Aorta (tissue), 5 donors: Measurements from ENCODE around the gene POMP. TPM values are rescaled to one million over a fixed set of nuclear protein-coding genes. Genes with fewer than 3 reads are reported as not detected.
A peak's percentile ranks its signal among the peaks of the same experiment; 100 is the strongest.

Experiments
- ATAC-seq: fragments of 200-7000 bp; cut with Tn5 transposase; one replicate; pipeline ENCODE4 v1.9.1; 2022; ENCODE audit warnings: moderate library complexity; ENCODE audit not compliant: low FRiP score
- DNase-seq, 2 donors: peaks; one replicate each; pipeline ENCODE4 v3.0.0-alpha.2; 2020
- H3K27ac ChIP-seq, 2 donors: one replicate each; pipeline ENCODE4 v1.5.1; 2013; ENCODE audit warnings: low read length in 2 of 2, mild to moderate bottlenecking in 2 of 2, moderate library complexity in 2 of 2, control low read depth in 1 of 2, inconsistent platforms in 1 of 2, low read depth in 1 of 2
- H3K27me3 ChIP-seq, 2 donors: one replicate each; pipeline ENCODE4 v1.6.1; 2013; ENCODE audit warnings: control low read depth in 1 of 2, low read length in 1 of 2, mild to moderate bottlenecking in 1 of 2, moderate library complexity in 1 of 2; ENCODE audit not compliant: insufficient read depth in 2 of 2, control insufficient read depth in 1 of 2
- H3K36me3 ChIP-seq, 2 donors: one replicate each; pipeline ENCODE4 v1.6.1; 2013; ENCODE audit warnings: control low read depth in 1 of 2, low read length in 1 of 2, mild to moderate bottlenecking in 1 of 2; ENCODE audit not compliant: insufficient read depth in 2 of 2, control insufficient read depth in 1 of 2
- H3K4me1 ChIP-seq, 2 donors: one replicate each; pipeline ENCODE4 v1.6.1; 2013; ENCODE audit warnings: low read length in 2 of 2, control low read depth in 1 of 2, mild to moderate bottlenecking in 1 of 2, moderate library complexity in 1 of 2; ENCODE audit not compliant: insufficient read depth in 2 of 2, control insufficient read depth in 1 of 2
- H3K4me3 ChIP-seq, 2 donors: one replicate each; pipeline ENCODE4 v1.5.1; 2013; ENCODE audit warnings: low read length in 2 of 2, control low read depth in 1 of 2, mild to moderate bottlenecking in 1 of 2
- H3K9me3 ChIP-seq: one replicate; pipeline ENCODE4 v1.6.1; 2013; ENCODE audit warnings: mild to moderate bottlenecking, low read length; ENCODE audit not compliant: control insufficient read depth
- WGBS, 2 donors: extraction: QIAGEN DNeasy Blood & Tissue Kit; methylation state at CpG; one replicate each; pipeline ENCODE4 v1.1.7; 2013; 5-methylcytosine and 5-hydroxymethylcytosine counted together
- intact Hi-C, 2 donors: fragments of 100-400 bp; cut with DNase I; formaldehyde crosslinking; loops; one replicate each; pipeline versions ENCODE4 v1.14.2 to v1.15.0; 2022
- polyA plus RNA-seq, 2 donors: library from polyadenylated mRNA; stranded (reverse); fragments of 200-250 nt; gene quantifications; one replicate each; pipeline ENCODE4 v1.2.3, GENCODE V29; 2013
- total RNA-seq, 2 donors: library from RNA; stranded (reverse); fragmentation: NEBNext Ultra II Directional; extraction: Animal tissue kit (Norgen Biotek cat#: 25700); gene quantifications; one replicate each; pipeline ENCODE4 v1.2.1, GENCODE V29; 2021
- donor health status: healthy with polysubstance abuse.
- donor health status: Bipolar disorder and iron deficiency.
- donor health status: DM: no; HTN: no; CAD: no.
- donor health status: DM: no; HTN: no; CAD: no.
- donor health status: DM: yes; HTN: yes; CAD: no.

POMP gene
- total and polyA plus RNA-seq, 4 donors, result 46.7 to 110 (median 64.4) TPM

- H3K4me3 ChIP-seq, result no peak overlapping the region
- DNase-seq (no peak), ATAC-seq (no peak)
- H3K36me3 ChIP-seq, result no peaks in the 10 kb centered on the region
- intact Hi-C loops, result loop anchor here (5.0 to 10.0 kb wide), 2 partner anchors 38 to 80 kb away; no protein-coding TSS in a partner anchor
- H3K27me3 ChIP-seq, result no peaks in the 10 kb centered on the region
- WGBS, 2 donors, result 85 to 97% methylated on average over 1 of the region's 1 CpG
- H3K4me1 ChIP-seq, result no peaks in the 10 kb centered on the region
- H3K9me3 ChIP-seq, result no peaks in the 10 kb centered on the region
- no peak overlapping the region for H3K27ac ChIP-seq
Observed at GRCh38 chr13:28714651-28715050, 55.7 kb downstream of the POMP start.

GRCh38 chr13:28716511-28716910 lies 57.6 kb downstream of the POMP start:
- no peak for ATAC-seq
- Histone ChIP-seq H3K4me3 (no peak overlapping the region), H3K27me3 (no peaks in the 10 kb centered on the region), H3K9me3 (no peaks in the 10 kb centered on the region), H3K27ac (no peak overlapping the region), H3K4me1 (no peaks in the 10 kb centered on the region), H3K36me3 (no peaks in the 10 kb centered on the region)
- WGBS, 2 donors, result 20 to 22% methylated on average over 8 of the region's 8 CpGs
- no peak for DNase-seq
- intact Hi-C loops, result loop anchor here (5.0 to 10.0 kb wide), 2 partner anchors 36 to 78 kb away; no protein-coding TSS in a partner anchor

GRCh38 chr13:28717170-28717569 lies 58.2 kb downstream of the POMP start:
- Histone ChIP-seq H3K9me3 (no peaks in the 10 kb centered on the region), H3K27ac (no peak overlapping the region), H3K4me1 (no peaks in the 10 kb centered on the region), H3K36me3 (no peaks in the 10 kb centered on the region), H3K27me3 (no peaks in the 10 kb centered on the region), H3K4me3 (no peak overlapping the region)
- WGBS, 2 donors, result 85 to 93% methylated on average over 3 of the region's 3 CpGs
- intact Hi-C loops, result loop anchor here (5.0 to 10.0 kb wide), 2 partner anchors 35 to 78 kb away; no protein-coding TSS in a partner anchor
- DNase-seq (no peak), ATAC-seq (no peak)

GRCh38 chr13:28718196-28718542 lies 59.2 kb downstream of the POMP start:
- ATAC-seq, result no peak
- intact Hi-C loops, result loop anchor here (2.0 to 10.0 kb wide), 3 partner anchors 34 to 79 kb away; no protein-coding TSS in a partner anchor
- Histone ChIP-seq H3K4me1 (no peaks in the 10 kb centered on the region), H3K27ac (peak overlapping the region in 1 of 2 donors; percentile 97), H3K36me3 (no peaks in the 10 kb centered on the region), H3K4me3 (peak overlapping the region; percentile 37 to 49), H3K27me3 (no peaks in the 10 kb centered on the region), H3K9me3 (no peaks in the 10 kb centered on the region)
- no peak for DNase-seq
- WGBS, 2 donors, result 0 to 2% methylated on average over 10 of the region's 10 CpGs

- DNase-seq, result peak; percentile 100
- ATAC-seq, result peak; percentile 99
- no peaks in the 10 kb centered on the region for H3K9me3 ChIP-seq
- no peaks in the 10 kb centered on the region for H3K4me1 ChIP-seq
- H3K27ac ChIP-seq, result peak within 1 kb of the TSS in 1 of 2 donors; percentile 97
- H3K36me3 ChIP-seq, result no peaks in the 10 kb centered on the region
- intact Hi-C loops, result loop anchor here (2.0 to 10.0 kb wide), 3 partner anchors 34 to 78 kb away; no protein-coding TSS in a partner anchor
- no peaks in the 10 kb centered on the region for H3K27me3 ChIP-seq
- H3K4me3 ChIP-seq, result peak within 1 kb of the TSS; percentile 45 to 49
- WGBS, 2 donors, result 0% methylated on average over 78 of the region's 78 CpGs
Observed at GRCh38 chr13:28718543-28719226, 59.8 kb downstream of the POMP start, which contains the start of gene SLC46A3. TSS of gene SLC46A3 (minus strand) at chr13:28718970. CDS start at chr13:28717998, 972 bp downstream.

- no peak for DNase-seq
- no peaks in the 10 kb centered on the region for H3K36me3 ChIP-seq
- H3K9me3 ChIP-seq, result no peaks in the 10 kb centered on the region
- H3K4me3 ChIP-seq, result peak overlapping the region; percentile 21 to 45
- H3K27ac ChIP-seq, result peak overlapping the region in 1 of 2 donors; percentile 33
- 30 to 32% methylated on average over 15 of the region's 15 CpGs for WGBS, 2 donors
- H3K27me3 ChIP-seq, result no peaks in the 10 kb centered on the region
- no peaks in the 10 kb centered on the region for H3K4me1 ChIP-seq
- ATAC-seq, result no peak
- intact Hi-C loops, result loop anchor here (2.0 to 10.0 kb wide), 3 partner anchors 33 to 77 kb away; no protein-coding TSS in a partner anchor
Observed at GRCh38 chr13:28719227-28720055, 60.5 kb downstream of the POMP start.

GRCh38 chr13:28723806-28724205 lies 64.9 kb downstream of the POMP start:
- no peak overlapping the region for H3K4me3 ChIP-seq
- ATAC-seq, result no peak
- intact Hi-C loops, result no loop called here
- H3K27me3 ChIP-seq, result no peaks in the 10 kb centered on the region
- no peaks in the 10 kb centered on the region for H3K9me3 ChIP-seq
- no peaks in the 10 kb centered on the region for H3K36me3 ChIP-seq
- no peak overlapping the region for H3K27ac ChIP-seq
- H3K4me1 ChIP-seq, result no peaks in the 10 kb centered on the region
- no peak for DNase-seq
- WGBS, 2 donors, result 96% methylated on average over 22 of the region's 22 CpGs

- WGBS, 2 donors, result 84 to 89% methylated on average over 3 of the region's 3 CpGs
- ATAC-seq, result no peak
- H3K27me3 ChIP-seq, result no peaks in the 10 kb centered on the region
- DNase-seq, result no peak
- no peak overlapping the region for H3K27ac ChIP-seq
- no peaks in the 10 kb centered on the region for H3K36me3 ChIP-seq
- H3K4me3 ChIP-seq, result no peak overlapping the region
- intact Hi-C loops, result no loop called here
- no peaks in the 10 kb centered on the region for H3K9me3 ChIP-seq
- no peaks in the 10 kb centered on the region for H3K4me1 ChIP-seq
Observed at GRCh38 chr13:28725046-28725610, 66.2 kb downstream of the POMP start.
